Activated T-helper 2 cell treated with anti-CD3 and anti-CD28 coated beads, Interferon-gamma antibody, Interleukin-2, Interleukin-4, amounts not matched to agents 10 μg/mL and 5 μg/mL and 100 μg/mL, durations not matched to agents 14 hours and 24 hours and 36 hours (primary cell): Measurements from ENCODE around the gene FAM111B. TPM values are rescaled to one million over a fixed set of nuclear protein-coding genes. Genes with fewer than 3 reads are reported as not detected.
"Not testable (repeated sequence)": the region's sequence is repeated elsewhere in the genome, so short reads cannot be mapped to it uniquely, and the experiment has no call there.

ENCODE experiments used
- DNase-seq: peaks from one replicate; pipeline ENCODE4 v3.0.0; 2021; ENCODE audit warnings: low spot score
- H3K27ac Mint-ChIP-seq: one replicate; pipeline ENCODE4 v1.8.0; 2021; ENCODE audit warnings: mixed read lengths
- H3K27me3 Mint-ChIP-seq: one replicate; pipeline ENCODE4 v1.8.0; 2021; ENCODE audit warnings: low read depth, mixed read lengths
- H3K36me3 Mint-ChIP-seq: one replicate; pipeline ENCODE4 v1.8.0; 2021; ENCODE audit warnings: low read depth, mixed read lengths
- H3K4me1 Mint-ChIP-seq: one replicate; pipeline ENCODE4 v1.8.0; 2021; ENCODE audit warnings: low read depth, mixed read lengths
- H3K4me3 Mint-ChIP-seq: one replicate; pipeline ENCODE4 v1.8.0; 2021; ENCODE audit warnings: low read depth, mild to moderate bottlenecking, moderate library complexity, mixed read lengths
- H3K9me3 Mint-ChIP-seq: one replicate; pipeline ENCODE4 v1.8.0; 2021; ENCODE audit warnings: mixed read lengths
- intact Hi-C: fragments of 100-400 bp; cut with micrococcal nuclease; formaldehyde crosslinking; loops from one replicate; pipeline ENCODE4 v1.15.1; 2023
- total RNA-seq: library from RNA; stranded (reverse); gene quantifications from 2 replicates; pipeline ENCODE4 v1.2.3, GENCODE V29; 2022

The FAM111B gene
- total RNA-seq, 1 donor from 2014 or later, result 57.6 TPM

DNA sequence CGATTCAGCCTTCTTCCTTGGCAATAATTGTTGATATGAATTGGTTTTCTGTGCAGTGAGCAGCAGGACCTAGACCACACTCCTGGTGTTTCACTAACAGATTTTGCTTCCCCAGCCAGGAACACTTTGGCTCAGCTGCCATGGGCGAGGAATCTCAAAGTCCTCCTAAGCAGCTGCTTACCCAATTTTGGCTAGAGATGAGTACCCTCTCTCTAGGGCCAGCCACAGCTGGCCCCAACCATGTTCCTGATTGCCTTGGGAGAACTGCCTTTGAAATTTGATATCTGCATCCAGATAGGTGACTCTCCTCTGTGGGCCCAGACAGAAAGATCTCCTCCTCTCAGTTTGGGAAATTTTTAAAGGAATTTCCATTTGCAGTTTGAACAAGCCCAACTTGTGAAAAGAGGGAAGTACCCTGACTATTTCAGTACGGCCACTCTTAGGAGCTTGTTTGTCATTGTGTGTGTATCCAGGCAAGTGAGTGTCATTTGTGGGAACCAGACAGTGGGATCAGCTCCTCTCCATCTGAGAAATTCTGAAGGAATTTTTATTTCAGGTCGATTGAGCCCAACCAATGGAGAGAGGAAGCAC lies 25.5 kb upstream of the FAM111B start:
- H3K4me1 Mint-ChIP-seq, H3K36me3 Mint-ChIP-seq, H3K27ac Mint-ChIP-seq, DNase-seq, H3K4me3 Mint-ChIP-seq, intact Hi-C loops, H3K9me3 Mint-ChIP-seq: not testable (repeated sequence)
- peaks cover 14% of the 10 kb centered on the region for H3K27me3 Mint-ChIP-seq

GRCh38 chr11:59086007-59086406 lies 21.0 kb upstream of the FAM111B start, which contains the start of gene GLYATL1B:
Gene GLYATL1B, plus strand, starts transcription at chr11:59086307. Its CDS starts 0 bp downstream, at chr11:59086307.
- DNase-seq, H3K9me3 Mint-ChIP-seq, intact Hi-C loops, H3K4me3 Mint-ChIP-seq, H3K36me3 Mint-ChIP-seq, H3K27ac Mint-ChIP-seq, H3K4me1 Mint-ChIP-seq: not testable (repeated sequence)
- peaks cover 25% of the 10 kb centered on the region for H3K27me3 Mint-ChIP-seq

DNA sequence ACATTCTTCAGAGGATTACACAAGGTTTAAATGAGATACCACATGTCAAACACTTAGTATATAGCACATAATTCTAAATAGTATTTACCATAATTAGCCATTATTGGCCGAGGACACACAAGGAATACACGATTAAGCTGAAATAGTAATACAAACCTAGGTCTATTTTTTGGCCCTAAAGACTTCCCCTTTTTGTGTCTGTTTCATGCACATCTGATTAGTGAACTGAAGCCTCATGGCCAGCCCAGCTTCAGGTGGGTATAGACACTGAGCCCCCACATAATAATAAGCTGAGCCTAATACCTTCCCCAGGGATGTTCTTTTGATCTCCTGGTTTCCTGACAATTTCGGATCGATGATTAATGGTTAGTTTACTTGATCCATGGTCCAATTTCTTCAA lies 18.9 kb upstream of the FAM111B start:
- H3K27me3 Mint-ChIP-seq, result peaks cover 23% of the 10 kb centered on the region
- no peak overlapping the region for H3K27ac Mint-ChIP-seq
- DNase-seq, result no peak
- H3K9me3 Mint-ChIP-seq, result no peaks in the 10 kb centered on the region
- no peaks in the 10 kb centered on the region for H3K36me3 Mint-ChIP-seq
- no peaks in the 10 kb centered on the region for H3K4me1 Mint-ChIP-seq
- intact Hi-C loops, result no loop called here
- no peak overlapping the region for H3K4me3 Mint-ChIP-seq

GRCh38 chr11:59093576-59093975 lies 13.5 kb upstream of the FAM111B start:
- H3K27me3 Mint-ChIP-seq, result peaks cover 14% of the 10 kb centered on the region
- intact Hi-C loops, H3K4me3 Mint-ChIP-seq, H3K4me1 Mint-ChIP-seq, H3K36me3 Mint-ChIP-seq, H3K9me3 Mint-ChIP-seq, H3K27ac Mint-ChIP-seq, DNase-seq: not testable (repeated sequence)

DNA sequence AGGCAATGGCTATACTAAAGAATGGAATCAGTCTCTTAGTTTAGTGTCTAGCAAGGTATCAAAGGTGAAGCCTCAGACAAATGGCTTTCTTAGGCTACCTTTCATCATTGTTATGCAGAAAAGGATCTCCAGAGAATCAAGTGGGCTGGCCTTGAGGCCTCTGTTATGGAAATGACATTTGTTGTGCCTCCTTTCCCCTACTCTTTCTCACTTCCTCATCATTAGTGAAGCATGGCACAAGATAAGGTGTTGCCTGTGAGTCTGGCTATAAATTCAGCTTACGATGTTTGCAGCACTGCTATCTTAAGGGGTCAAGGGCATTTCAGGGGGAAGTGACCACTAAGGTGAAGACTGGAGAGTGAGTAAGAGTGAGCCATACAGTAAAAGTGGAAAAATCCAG lies 11.8 kb upstream of the FAM111B start:
- H3K4me1 Mint-ChIP-seq, H3K36me3 Mint-ChIP-seq, H3K4me3 Mint-ChIP-seq, DNase-seq, H3K9me3 Mint-ChIP-seq, intact Hi-C loops, H3K27ac Mint-ChIP-seq: not testable (repeated sequence)
- peaks cover 15% of the 10 kb centered on the region for H3K27me3 Mint-ChIP-seq

GRCh38 chr11:59095972-59096575 lies 11.0 kb upstream of the FAM111B start:
- DNase-seq, H3K9me3 Mint-ChIP-seq, intact Hi-C loops, H3K4me1 Mint-ChIP-seq, H3K27ac Mint-ChIP-seq, H3K36me3 Mint-ChIP-seq, H3K4me3 Mint-ChIP-seq: not testable (repeated sequence)
- H3K27me3 Mint-ChIP-seq, result peaks cover 16% of the 10 kb centered on the region

GRCh38 chr11:59097113-59097708 lies 9.8 kb upstream of the FAM111B start:
- Mint-ChIP-seq H3K4me1 (peaks cover 7% of the 10 kb centered on the region), H3K36me3 (no peaks in the 10 kb centered on the region), H3K27ac (no peak overlapping the region), H3K4me3 (no peak overlapping the region), H3K9me3 (no peaks in the 10 kb centered on the region), H3K27me3 (peaks cover 15% of the 10 kb centered on the region)
- peak; percentile 40 for DNase-seq
- intact Hi-C loops, result loop anchor here (1.0 kb wide), 2 partner anchors 39 to 61 kb away; no protein-coding TSS in a partner anchor

DNA sequence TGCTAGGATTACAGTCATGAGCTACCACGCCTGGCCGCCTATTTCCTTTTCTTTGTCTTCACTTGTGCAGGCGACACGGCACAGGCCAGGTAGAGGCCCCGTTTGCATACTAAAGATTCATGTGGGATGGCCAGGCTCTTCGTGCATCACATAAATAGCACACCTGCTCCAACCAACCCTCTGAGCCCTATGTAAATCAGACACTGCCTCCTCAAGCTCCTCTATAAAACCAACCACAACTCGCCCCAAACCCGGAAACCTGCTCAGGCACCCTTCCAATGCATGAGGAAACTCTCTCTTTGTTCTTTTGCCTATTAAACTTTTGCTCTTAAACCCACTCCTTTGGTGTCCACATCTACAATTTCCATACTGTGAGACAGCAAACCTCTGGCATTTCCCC lies 9.1 kb upstream of the FAM111B start:
- H3K4me3 Mint-ChIP-seq, H3K36me3 Mint-ChIP-seq, H3K27ac Mint-ChIP-seq, DNase-seq, H3K9me3 Mint-ChIP-seq: not testable (repeated sequence)
- intact Hi-C loops, result loop anchor here (1.0 kb wide), 2 partner anchors 38 to 60 kb away; no protein-coding TSS in a partner anchor
- Mint-ChIP-seq H3K4me1 (peaks cover 13% of the 10 kb centered on the region), H3K27me3 (peaks cover 15% of the 10 kb centered on the region)

GRCh38 chr11:59102259-59102765 lies 4.7 kb upstream of the FAM111B start:
- Mint-ChIP-seq H3K9me3 (no peaks in the 10 kb centered on the region), H3K4me1 (peaks cover 30% of the 10 kb centered on the region), H3K27me3 (peaks cover 13% of the 10 kb centered on the region), H3K36me3 (peaks cover 7% of the 10 kb centered on the region), H3K4me3 (peak overlapping the region; percentile 66), H3K27ac (no peak overlapping the region)
- peak; percentile 55 for DNase-seq
- intact Hi-C loops, result no loop called here

DNA sequence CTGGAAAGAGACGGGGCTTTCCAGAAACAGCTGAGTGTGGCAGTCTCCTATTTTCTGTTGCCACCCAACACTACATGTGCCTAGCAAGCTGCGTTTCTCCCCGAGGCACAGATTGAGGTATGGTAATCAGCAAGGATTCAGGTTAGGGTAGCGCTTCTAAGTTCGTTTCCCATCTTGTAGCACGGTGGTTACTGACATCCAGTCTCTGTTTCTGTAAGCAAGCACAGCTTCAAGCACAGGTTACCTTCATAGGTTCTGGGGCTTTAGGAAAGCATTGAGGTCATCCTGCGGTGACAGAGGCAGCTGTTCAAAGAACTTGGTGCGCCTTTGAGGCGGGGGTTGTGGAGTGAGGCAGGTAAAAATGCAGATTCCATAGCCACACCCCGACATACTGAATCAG lies 684 bp downstream of the FAM111B start:
- H3K27ac Mint-ChIP-seq, result peak overlapping the region; percentile 34
- H3K4me3 Mint-ChIP-seq, result peak overlapping the region; percentile 93
- H3K4me1 Mint-ChIP-seq, result peaks cover 60% of the 10 kb centered on the region
- H3K9me3 Mint-ChIP-seq, DNase-seq, H3K27me3 Mint-ChIP-seq: not testable (repeated sequence)
- intact Hi-C loops, result loop anchor here (1.0 to 5.0 kb wide), 3 partner anchors 35 to 529 kb away; partner anchors contain the start of genes FAM111A and ZFP91
- H3K36me3 Mint-ChIP-seq, result peaks cover 57% of the 10 kb centered on the region

- H3K4me3 Mint-ChIP-seq, result no peak overlapping the region
- DNase-seq, result no peak
- no peak overlapping the region for H3K27ac Mint-ChIP-seq
- H3K9me3 Mint-ChIP-seq, result peaks cover 23% of the 10 kb centered on the region
- peaks cover 49% of the 10 kb centered on the region for H3K4me1 Mint-ChIP-seq
- H3K27me3 Mint-ChIP-seq, result no peaks in the 10 kb centered on the region
- intact Hi-C loops, result no loop called here
- H3K36me3 Mint-ChIP-seq, result peaks cover 97% of the 10 kb centered on the region
These were observed 5.5 kb downstream of the FAM111B start for GRCh38 chr11:59112494-59112893.

DNA sequence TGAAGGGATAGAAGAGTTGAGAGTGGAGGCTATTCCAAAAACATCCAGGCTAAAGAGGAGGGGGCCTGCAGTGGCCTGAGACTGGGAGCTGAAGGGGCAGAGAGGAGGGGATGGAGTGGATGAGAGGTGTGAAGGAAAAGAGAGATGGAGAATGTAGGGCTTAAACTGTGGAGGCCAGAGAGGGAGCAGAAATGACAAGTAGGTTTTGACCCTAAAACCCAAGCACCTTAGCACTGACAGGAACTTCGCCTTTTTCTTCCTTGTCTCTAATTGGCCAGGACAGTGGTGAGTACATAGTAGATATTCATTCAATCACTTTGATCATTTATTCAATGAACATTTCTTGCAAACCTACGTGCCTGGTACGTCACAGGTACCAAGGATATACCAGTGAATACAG lies 7.3 kb downstream of the FAM111B start:
- Mint-ChIP-seq H3K9me3 (peaks cover 40% of the 10 kb centered on the region), H3K27me3 (no peaks in the 10 kb centered on the region), H3K36me3 (peaks cover 98% of the 10 kb centered on the region), H3K27ac (no peak overlapping the region), H3K4me1 (peaks cover 31% of the 10 kb centered on the region), H3K4me3 (no peak overlapping the region)
- intact Hi-C loops, result no loop called here
- no peak for DNase-seq

DNA sequence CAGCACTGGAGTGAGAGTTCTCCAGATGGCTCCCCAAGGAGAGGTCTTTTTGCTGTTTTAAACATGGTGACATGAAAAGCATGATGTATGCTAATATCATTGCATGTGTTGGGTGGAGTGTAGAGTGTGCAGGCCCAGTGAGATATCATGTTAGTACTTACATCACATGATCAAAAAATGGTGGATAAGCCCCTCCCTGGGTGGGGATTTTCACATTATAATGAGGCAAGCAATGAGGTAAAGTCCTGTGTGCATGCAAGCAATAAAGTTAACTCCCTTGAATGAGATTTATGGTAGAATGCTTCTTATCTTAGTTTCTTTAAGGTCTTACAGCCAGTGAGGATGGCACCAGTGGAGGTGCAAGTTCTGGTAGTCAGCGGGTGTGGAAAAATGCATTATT lies 8.5 kb downstream of the FAM111B start:
- H3K27me3 Mint-ChIP-seq, result no peaks in the 10 kb centered on the region
- intact Hi-C loops, result no loop called here
- H3K4me1 Mint-ChIP-seq, result peaks cover 20% of the 10 kb centered on the region
- peaks cover 95% of the 10 kb centered on the region for H3K36me3 Mint-ChIP-seq
- peaks cover 47% of the 10 kb centered on the region for H3K9me3 Mint-ChIP-seq
- DNase-seq, result no peak
- H3K27ac Mint-ChIP-seq, result no peak overlapping the region
- no peak overlapping the region for H3K4me3 Mint-ChIP-seq
